HG03108 (cell line): ENCODE measurements around the gene PRDX5.

Experiments used
- ATAC-seq: cut with Tn5 transposase; IDR thresholded peaks from one replicate; pipeline ENCODE4 v1.9.1; 2021; ENCODE audit warnings: moderate library complexity; ENCODE audit not compliant: unreplicated experiment

The PRDX5 gene

DNA sequence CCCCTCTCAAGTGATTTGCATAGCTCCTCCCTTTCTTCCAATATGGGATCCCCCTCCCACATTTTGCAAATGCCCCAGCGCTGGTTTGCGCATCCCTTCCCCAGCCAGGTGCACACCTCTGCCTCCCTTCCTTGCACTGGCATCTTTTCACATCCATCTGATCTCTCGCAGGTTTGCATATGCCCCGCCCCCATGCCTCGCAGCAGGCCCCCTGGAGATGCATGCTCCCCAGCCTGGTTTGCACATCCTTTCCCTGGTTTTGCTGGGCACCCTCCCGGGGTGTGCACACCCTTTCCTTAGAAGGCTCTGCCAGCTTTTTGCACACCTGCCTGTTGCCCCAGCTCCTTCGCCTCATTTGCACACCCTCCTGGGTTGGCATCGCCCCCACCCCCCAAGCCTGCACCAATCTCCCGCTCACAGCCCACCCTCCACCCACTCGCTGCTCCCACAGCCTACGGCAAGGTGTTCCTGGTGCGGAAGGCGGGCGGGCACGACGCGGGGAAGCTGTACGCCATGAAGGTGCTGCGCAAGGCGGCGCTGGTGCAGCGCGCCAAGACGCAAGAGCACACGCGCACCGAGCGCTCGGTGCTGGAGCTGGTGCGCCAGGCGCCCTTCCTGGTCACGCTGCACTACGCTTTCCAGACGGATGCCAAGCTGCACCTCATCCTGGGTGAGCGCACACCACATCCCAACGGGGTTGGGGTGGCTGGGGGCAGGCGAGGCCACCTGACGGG lies 42.0 kb downstream of the PRDX5 start:
- no peak for ATAC-seq

DNA sequence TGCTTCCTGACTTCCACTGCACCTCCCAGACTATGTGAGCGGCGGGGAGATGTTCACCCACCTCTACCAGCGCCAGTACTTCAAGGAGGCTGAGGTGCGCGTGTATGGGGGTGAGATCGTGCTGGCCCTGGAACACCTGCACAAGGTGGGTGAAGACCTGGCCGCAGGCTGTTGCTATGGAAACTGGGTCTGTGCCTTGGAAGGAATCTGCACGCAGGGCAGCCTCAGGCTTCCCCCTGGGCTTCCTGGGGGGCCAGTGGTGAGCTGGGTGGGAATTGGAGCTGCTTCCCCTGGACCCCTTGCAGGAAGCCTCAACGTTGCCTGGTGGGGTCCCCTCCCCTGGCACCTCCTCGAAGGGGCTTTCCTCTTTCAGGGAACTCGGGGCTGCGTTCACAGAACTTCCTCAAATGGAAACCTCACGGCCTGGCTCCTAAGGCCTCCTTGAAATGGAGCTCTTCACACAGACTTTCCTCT lies 42.6 kb downstream of the PRDX5 start:
- no peak for ATAC-seq

DNA sequence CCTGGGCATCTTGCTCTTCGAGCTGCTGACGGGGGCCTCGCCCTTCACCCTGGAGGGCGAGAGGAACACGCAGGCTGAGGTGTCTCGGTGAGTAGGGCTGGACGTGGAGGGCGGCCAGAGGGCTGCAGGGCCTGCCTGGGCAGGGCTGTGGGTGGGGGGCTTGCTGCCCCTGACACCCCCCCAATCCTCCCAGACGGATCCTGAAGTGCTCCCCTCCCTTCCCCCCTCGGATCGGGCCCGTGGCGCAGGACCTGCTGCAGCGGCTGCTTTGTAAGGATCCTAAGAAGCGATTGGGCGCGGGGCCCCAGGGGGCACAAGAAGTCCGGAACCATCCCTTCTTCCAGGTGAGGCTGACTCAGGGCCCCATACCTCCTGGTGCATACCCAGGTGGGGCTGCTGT lies 43.7 kb downstream of the PRDX5 start:
- no peak for ATAC-seq

DNA sequence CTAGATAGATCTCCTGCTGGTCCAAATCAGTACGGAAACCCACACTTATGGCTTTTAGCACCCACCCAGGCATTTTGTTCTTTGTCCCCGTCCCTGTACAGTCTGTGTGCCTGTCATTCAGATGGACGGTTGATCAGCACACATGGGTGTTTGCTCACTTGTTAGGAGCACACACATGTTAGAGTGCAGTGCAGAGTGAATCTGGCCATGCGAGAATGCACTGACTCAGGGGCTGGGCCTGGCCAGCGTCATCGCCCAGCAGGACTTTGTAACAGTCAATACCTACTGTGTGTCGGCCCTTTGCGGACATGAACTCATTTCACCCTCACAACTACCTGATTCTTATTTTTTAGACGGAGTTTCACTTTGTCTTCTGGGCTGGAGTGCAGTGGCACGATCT lies 44.4 kb downstream of the PRDX5 start:
- ATAC-seq, result no peak

DNA sequence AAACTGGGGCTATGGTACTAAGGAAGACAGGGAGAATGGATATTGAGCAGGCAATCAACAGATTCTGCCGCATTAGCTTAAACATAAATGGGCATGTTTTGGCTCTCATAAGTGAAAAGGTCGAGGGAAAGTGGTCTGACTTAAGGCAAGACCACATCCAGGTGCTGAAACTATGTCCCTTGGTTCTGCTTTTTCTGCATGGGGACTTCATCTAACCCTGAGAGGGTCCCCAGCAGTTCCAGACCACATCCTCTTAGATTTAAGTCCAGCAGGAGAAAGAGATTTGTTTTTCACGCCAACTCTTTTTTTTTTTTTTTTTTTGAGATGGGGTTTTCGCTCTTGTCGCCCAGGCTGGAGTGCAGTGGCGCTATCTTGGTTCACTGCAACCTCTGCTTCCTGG lies 46.5 kb downstream of the PRDX5 start:
- no peak for ATAC-seq

DNA sequence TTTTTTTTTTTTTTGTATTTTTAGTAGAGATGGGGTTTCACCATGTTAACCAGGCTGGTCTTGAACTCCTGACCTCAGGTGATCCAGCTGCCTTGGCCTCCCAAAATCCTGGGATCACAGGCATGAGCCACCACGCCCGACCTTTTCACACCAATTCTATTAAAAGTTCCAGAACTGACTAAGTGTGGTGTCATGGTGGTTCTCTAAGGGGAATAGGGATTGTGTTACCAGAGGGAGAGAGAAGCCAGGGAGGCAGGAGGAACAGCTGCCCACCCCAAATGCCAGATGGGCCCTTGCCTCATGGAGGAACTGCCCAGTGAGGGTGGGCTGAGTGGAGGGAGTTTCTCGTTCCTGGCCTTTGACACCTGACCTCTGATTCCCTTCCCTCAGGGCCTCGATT lies 47.0 kb downstream of the PRDX5 start:
- no peak for ATAC-seq

DNA sequence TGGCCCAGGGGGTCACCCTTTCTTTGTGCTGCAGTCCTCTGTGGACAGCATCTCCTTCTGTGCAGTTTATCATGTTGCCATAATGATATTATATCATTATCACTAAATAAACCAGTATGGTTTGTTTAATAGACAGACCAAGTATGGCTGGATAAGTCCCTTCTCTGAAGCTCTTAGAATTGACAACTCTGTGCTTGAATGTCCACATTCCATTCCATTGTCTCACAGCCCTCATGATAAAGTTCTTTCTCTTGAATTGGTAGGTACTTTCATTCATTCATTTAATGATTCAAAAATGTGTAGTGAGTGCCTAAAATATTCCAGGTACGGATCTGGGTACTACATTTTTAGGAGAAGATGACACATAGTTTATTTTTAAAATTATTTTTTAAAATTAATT lies 48.8 kb downstream of the PRDX5 start:
- no peak for ATAC-seq

DNA sequence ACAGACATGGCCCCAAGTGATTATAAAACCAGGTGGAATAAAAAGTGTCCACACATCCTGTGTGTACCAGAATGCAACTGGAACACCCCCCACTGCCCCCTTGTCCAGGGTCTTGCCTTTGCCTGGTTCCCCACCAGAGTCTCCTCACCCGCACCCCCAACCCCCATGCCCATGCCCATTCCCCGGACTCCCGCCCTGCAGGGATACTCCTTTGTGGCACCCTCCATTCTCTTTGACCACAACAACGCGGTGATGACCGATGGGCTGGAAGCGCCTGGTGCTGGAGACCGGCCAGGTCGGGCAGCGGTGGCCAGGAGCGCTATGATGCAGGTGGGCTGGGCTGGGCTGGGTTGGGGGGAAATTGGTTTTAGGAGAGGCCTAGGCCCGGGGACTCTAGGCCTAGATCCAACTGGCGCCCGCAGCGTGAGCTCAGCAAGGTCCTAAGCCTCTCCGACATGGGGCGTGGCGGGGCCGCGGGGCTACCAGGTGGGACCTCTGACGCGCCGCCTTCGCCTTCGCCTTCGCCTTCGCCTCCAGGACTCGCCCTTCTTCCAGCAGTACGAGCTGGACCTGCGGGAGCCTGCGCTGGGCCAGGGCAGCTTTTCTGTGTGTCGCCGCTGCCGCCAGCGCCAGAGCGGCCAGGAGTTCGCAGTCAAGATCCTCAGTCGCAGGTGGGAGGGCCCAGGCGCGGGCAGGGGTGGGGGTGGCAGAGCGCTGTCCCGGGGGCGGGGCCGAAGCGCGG lies 50.2 kb downstream of the PRDX5 start:
- no peak for ATAC-seq

DNA sequence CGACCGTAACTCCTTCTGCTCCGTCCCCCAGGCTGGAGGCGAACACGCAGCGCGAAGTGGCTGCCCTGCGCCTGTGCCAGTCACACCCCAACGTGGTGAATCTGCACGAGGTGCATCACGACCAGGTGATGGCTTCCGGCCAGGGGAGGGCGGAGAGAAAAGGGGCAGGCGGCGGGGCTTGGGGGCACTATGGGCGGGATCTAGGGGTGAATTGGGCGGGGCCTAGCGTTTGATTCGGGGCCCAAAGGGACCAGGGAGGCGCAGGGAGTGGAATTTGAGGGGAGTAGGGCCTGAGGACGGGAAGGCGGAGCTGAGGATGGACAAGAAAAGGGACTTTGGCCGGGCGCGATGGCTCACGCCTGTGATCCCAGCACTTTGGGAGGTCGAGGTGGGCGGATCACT lies 50.8 kb downstream of the PRDX5 start:
- ATAC-seq, result no peak

DNA sequence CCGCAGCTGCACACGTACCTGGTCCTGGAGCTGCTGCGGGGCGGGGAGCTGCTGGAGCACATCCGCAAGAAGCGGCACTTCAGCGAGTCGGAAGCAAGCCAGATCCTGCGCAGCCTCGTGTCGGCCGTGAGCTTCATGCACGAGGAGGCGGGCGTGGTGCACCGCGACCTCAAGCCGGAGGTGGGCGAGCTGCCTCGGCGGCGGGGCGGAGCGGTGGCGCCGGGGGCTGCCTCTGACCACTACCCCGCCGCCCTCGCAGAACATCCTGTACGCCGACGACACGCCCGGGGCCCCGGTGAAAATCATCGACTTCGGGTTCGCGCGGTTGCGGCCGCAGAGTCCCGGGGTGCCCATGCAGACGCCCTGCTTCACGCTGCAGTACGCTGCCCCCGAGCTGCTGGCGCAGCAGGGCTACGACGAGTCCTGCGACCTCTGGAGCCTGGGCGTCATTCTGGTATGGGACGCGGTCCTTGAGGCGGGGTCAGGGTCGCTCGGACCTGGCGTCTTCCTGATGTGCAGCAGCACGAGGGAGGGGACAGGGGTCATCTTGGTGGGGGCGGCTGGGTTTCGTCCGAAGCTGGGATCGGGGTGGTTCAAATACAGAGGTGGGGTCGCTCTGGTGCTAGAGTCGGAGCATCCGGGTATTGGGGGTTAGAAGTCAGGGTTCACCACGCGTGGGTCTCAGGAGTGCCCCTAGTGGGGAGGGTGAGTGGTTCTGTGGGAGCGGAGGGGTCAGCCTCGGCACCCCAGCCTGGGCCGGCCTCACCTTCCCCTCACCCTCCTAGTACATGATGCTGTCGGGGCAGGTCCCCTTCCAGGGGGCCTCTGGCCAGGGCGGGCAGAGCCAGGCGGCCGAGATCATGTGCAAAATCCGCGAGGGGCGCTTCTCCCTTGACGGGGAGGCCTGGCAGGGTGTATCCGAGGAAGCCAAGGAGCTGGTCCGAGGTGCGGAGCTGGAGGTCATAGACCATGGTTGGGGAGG lies 51.8 kb downstream of the PRDX5 start:
- no peak for ATAC-seq

DNA sequence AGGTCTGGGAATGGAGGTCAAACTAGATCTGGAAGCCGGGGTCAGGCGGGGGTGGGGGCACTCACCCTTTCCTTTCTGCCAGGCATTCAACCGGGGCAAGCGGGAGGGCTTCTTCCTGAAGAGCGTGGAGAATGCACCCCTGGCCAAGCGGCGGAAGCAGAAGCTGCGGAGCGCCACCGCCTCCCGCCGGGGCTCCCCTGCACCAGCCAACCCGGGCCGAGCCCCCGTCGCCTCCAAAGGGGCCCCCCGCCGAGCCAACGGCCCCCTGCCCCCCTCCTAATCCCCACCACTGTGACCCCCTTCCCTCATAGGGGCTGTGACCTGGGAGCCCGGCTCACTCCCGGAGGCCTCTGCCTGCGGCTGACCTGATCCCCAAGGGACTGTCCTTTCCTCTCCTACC lies 53.3 kb downstream of the PRDX5 start:
- no peak for ATAC-seq
